Measurements from ENCODE around the gene WNK2. TPM values are rescaled to one million over a fixed set of nuclear protein-coding genes. Genes with fewer than 3 reads are reported as not detected.
"Not testable (repeated sequence)": the region's sequence is repeated elsewhere in the genome, so short reads cannot be mapped to it uniquely, and the experiment has no call there.

WNK2 gene
- polyA plus RNA-seq, 1 donor from 2014 or later: 0.18 TPM

- Mint-ChIP-seq H3K27me3 (peaks cover 7% of the 10 kb centered on the region), H3K27ac (no peak overlapping the region), H3K4me3 (no peak overlapping the region), H3K36me3 (no peaks in the 10 kb centered on the region), H3K4me1 (peaks cover 0 to 3% (median 0%) of the 10 kb centered on the region in 3 donors), H3K9me3 (no peaks in the 10 kb centered on the region)
These were observed 124.2 kb downstream of the WNK2 start for GRCh38 chr9:93308158-93308602.

- Mint-ChIP-seq H3K36me3 (no peaks in the 10 kb centered on the region), H3K4me1 (peaks cover 0 to 3% (median 0%) of the 10 kb centered on the region in 3 donors), H3K27ac (no peak overlapping the region), H3K9me3 (no peaks in the 10 kb centered on the region), H3K27me3 (peaks cover 7% of the 10 kb centered on the region), H3K4me3 (no peak overlapping the region)
These were observed 124.7 kb downstream of the WNK2 start for GRCh38 chr9:93308676-93309075.

GRCh38 chr9:93309889-93310425, 126.0 kb downstream of the WNK2 start:
- H3K27ac Mint-ChIP-seq: no peak overlapping the region
- no peaks in the 10 kb centered on the region for H3K9me3 Mint-ChIP-seq
- H3K36me3 Mint-ChIP-seq: no peaks in the 10 kb centered on the region
- H3K27me3 Mint-ChIP-seq: peaks cover 7% of the 10 kb centered on the region
- no peak overlapping the region for H3K4me3 Mint-ChIP-seq
- peaks cover 0 to 3% (median 0%) of the 10 kb centered on the region in 3 donors for H3K4me1 Mint-ChIP-seq

GRCh38 chr9:93315118-93315517, 131.2 kb downstream of the WNK2 start:
- Mint-ChIP-seq H3K4me3 (no peak overlapping the region), H3K4me1 (peaks cover 0 to 6% (median 2%) of the 10 kb centered on the region in 3 donors), H3K27me3 (peaks cover 23% of the 10 kb centered on the region), H3K36me3 (no peaks in the 10 kb centered on the region), H3K9me3 (no peaks in the 10 kb centered on the region), H3K27ac (no peak overlapping the region)

GRCh38 chr9:93315960-93316359, 132.0 kb downstream of the WNK2 start:
- Mint-ChIP-seq H3K9me3 (no peaks in the 10 kb centered on the region), H3K36me3 (no peaks in the 10 kb centered on the region), H3K4me1 (peaks cover 0 to 6% (median 2%) of the 10 kb centered on the region in 3 donors), H3K27ac (no peak overlapping the region), H3K4me3 (no peak overlapping the region), H3K27me3 (peaks cover 23% of the 10 kb centered on the region)

GRCh38 chr9:93316726-93317494, 133.0 kb downstream of the WNK2 start:
- peak overlapping the region in 1 of 3 donors; percentile 31 for H3K27ac Mint-ChIP-seq
- H3K36me3 Mint-ChIP-seq: no peaks in the 10 kb centered on the region
- H3K27me3 Mint-ChIP-seq: peaks cover 24% of the 10 kb centered on the region
- no peak overlapping the region for H3K4me3 Mint-ChIP-seq
- no peaks in the 10 kb centered on the region for H3K9me3 Mint-ChIP-seq
- peaks cover 0 to 6% (median 2%) of the 10 kb centered on the region in 3 donors for H3K4me1 Mint-ChIP-seq

- Mint-ChIP-seq H3K9me3 (no peaks in the 10 kb centered on the region), H3K36me3 (no peaks in the 10 kb centered on the region), H3K4me1 (peaks cover 0 to 6% (median 2%) of the 10 kb centered on the region in 3 donors), H3K4me3 (no peak overlapping the region), H3K27ac (peak overlapping the region in 1 of 3 donors; percentile 31), H3K27me3 (peaks cover 23% of the 10 kb centered on the region)
These were observed 133.7 kb downstream of the WNK2 start for GRCh38 chr9:93317495-93318094.

- peaks cover 0 to 3% (median 2%) of the 10 kb centered on the region in 3 donors for H3K4me1 Mint-ChIP-seq
- H3K9me3 Mint-ChIP-seq: no peaks in the 10 kb centered on the region
- H3K4me3 Mint-ChIP-seq: no peak overlapping the region
- H3K36me3 Mint-ChIP-seq: no peaks in the 10 kb centered on the region
- no peak overlapping the region for H3K27ac Mint-ChIP-seq
- H3K27me3 Mint-ChIP-seq: peaks cover 20% of the 10 kb centered on the region
These were observed 134.5 kb downstream of the WNK2 start for GRCh38 chr9:93318480-93318879.

- Mint-ChIP-seq H3K9me3 (no peaks in the 10 kb centered on the region), H3K27me3 (peaks cover 25% of the 10 kb centered on the region), H3K4me3 (no peak overlapping the region), H3K36me3 (no peaks in the 10 kb centered on the region), H3K4me1 (peaks cover 0 to 3% (median 2%) of the 10 kb centered on the region in 3 donors), H3K27ac (no peak overlapping the region)
These were observed 135.5 kb downstream of the WNK2 start for GRCh38 chr9:93319301-93319991.

GRCh38 chr9:93319992-93320500, 136.1 kb downstream of the WNK2 start:
- Mint-ChIP-seq H3K36me3 (no peaks in the 10 kb centered on the region), H3K4me3 (no peak overlapping the region), H3K4me1 (peaks cover 0 to 3% (median 2%) of the 10 kb centered on the region in 3 donors), H3K9me3 (no peaks in the 10 kb centered on the region), H3K27ac (no peak overlapping the region), H3K27me3 (peaks cover 26% of the 10 kb centered on the region)

- Mint-ChIP-seq H3K36me3 (no peaks in the 10 kb centered on the region), H3K9me3 (no peaks in the 10 kb centered on the region), H3K27me3 (peaks cover 21% of the 10 kb centered on the region), H3K4me1 (peaks cover 0 to 3% (median 2%) of the 10 kb centered on the region in 3 donors), H3K27ac (no peak overlapping the region), H3K4me3 (no peak overlapping the region)
These were observed 136.8 kb downstream of the WNK2 start for GRCh38 chr9:93320591-93321219.

- Mint-ChIP-seq H3K27ac (no peak overlapping the region), H3K27me3 (peaks cover 21% of the 10 kb centered on the region)
These were observed 137.3 kb downstream of the WNK2 start for GRCh38 chr9:93321220-93321610.

GRCh38 chr9:93323446-93323954, 139.6 kb downstream of the WNK2 start:
- not testable (repeated sequence) for H3K9me3 Mint-ChIP-seq, H3K4me1 Mint-ChIP-seq, H3K36me3 Mint-ChIP-seq, H3K4me3 Mint-ChIP-seq, H3K27ac Mint-ChIP-seq
- peaks cover 15% of the 10 kb centered on the region for H3K27me3 Mint-ChIP-seq

More at GRCh38 chr9:93321220-93321610, 137.3 kb downstream of the WNK2 start:
- Mint-ChIP-seq H3K4me3 (no peak overlapping the region), H3K9me3 (no peaks in the 10 kb centered on the region), H3K36me3 (no peaks in the 10 kb centered on the region), H3K4me1 (peaks cover 0 to 3% (median 2%) of the 10 kb centered on the region in 3 donors)

- Mint-ChIP-seq H3K36me3 (no peaks in the 10 kb centered on the region), H3K4me3 (no peak overlapping the region), H3K27me3 (peaks cover 9% of the 10 kb centered on the region), H3K27ac (no peak overlapping the region), H3K9me3 (no peaks in the 10 kb centered on the region), H3K4me1 (no peaks in the 10 kb centered on the region)
These were observed 140.4 kb downstream of the WNK2 start for GRCh38 chr9:93324191-93324834.
